Thymus (tissue), 11 donors: ENCODE data around the gene RNF214. TPM values are rescaled to one million over a fixed set of nuclear protein-coding genes. Genes with fewer than 3 reads are reported as not detected.
"Not testable (repeated sequence)": the region's sequence is repeated elsewhere in the genome, so short reads cannot be mapped to it uniquely, and the experiment has no call there.

ENCODE experiments used
- DNase-seq, 9 donors: peaks; one replicate each; pipeline ENCODE4 v3.0.0-alpha.2; 2013; ENCODE audit warnings: low spot score in 9 of 9, low read depth in 6 of 9, missing footprints in 1 of 9
- H3K27ac ChIP-seq, 2 donors: one replicate each; pipeline ENCODE4 v1.5.1; 2013; ENCODE audit warnings: control low read depth in 1 of 2, low read depth in 1 of 2, low read length in 1 of 2, mild to moderate bottlenecking in 1 of 2, moderate library complexity in 1 of 2
- H3K27me3 ChIP-seq, 2 donors: one replicate each; pipeline ENCODE4 v1.5.1; 2013; ENCODE audit warnings: low read length in 1 of 2; ENCODE audit not compliant: control insufficient read depth in 2 of 2, insufficient read depth in 1 of 2
- H3K36me3 ChIP-seq, 2 donors: one replicate each; pipeline ENCODE4 v1.5.1; 2013; ENCODE audit warnings: low read length in 1 of 2, mild to moderate bottlenecking in 1 of 2, moderate library complexity in 1 of 2; ENCODE audit not compliant: control insufficient read depth in 2 of 2, insufficient read depth in 2 of 2
- H3K4me1 ChIP-seq, 2 donors: one replicate each; pipeline ENCODE4 v1.5.1; 2013; ENCODE audit warnings: low read length in 2 of 2; ENCODE audit not compliant: control insufficient read depth in 2 of 2, insufficient read depth in 2 of 2
- H3K4me3 ChIP-seq, 2 donors: one replicate each; pipeline ENCODE4 v1.5.1; 2013; ENCODE audit warnings: low read length in 2 of 2, control low read depth in 1 of 2, mild to moderate bottlenecking in 1 of 2
- H3K9me3 ChIP-seq, 2 donors: one replicate each; pipeline ENCODE4 v1.5.1; 2013; ENCODE audit warnings: low read length in 1 of 2, mild to moderate bottlenecking in 1 of 2; ENCODE audit not compliant: control insufficient read depth in 2 of 2, insufficient read depth in 1 of 2
- WGBS: extraction: QIAGEN DNeasy Blood & Tissue Kit; methylation state at CpG from one replicate; pipeline ENCODE4 v1.1.7; 2013; 5-methylcytosine and 5-hydroxymethylcytosine counted together
- polyA plus RNA-seq: library from polyadenylated mRNA; stranded (reverse); fragments of 200-250 nt; gene quantifications from one replicate; pipeline ENCODE4 v1.2.3, GENCODE V29; 2013
- total RNA-seq: library from RNA; stranded (reverse); fragments of 120-200 nt; gene quantifications from one replicate; pipeline ENCODE4 v1.2.4, GENCODE V29; 2013
- donor health status: healthy.

RNF214 gene
- total and polyA plus RNA-seq, 2 donors, result 7.1 to 12.0 TPM

DNA sequence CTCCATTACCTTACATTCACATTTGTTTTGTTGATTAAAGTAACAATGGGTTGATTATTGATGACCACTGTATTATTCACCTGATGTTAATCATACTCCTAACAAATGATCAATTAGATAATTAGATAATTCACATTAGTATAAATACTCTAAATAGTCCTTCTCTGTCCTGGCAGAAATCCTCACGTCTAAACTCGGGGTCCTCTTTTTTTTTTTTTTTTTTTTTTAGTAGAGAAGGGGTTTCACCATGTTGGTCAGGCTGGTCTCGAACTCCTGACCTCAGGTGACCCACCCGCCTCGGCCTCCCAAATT is 94.7 kb downstream of the RNF214 start:
- DNase-seq, H3K36me3 ChIP-seq, H3K9me3 ChIP-seq, H3K27ac ChIP-seq, H3K27me3 ChIP-seq: not testable (repeated sequence)
- Histone ChIP-seq H3K4me1 (peaks cover 7 to 12% of the 10 kb centered on the region in 2 donors), H3K4me3 (peak overlapping the region; percentile 74 to 87)
- 20% methylated on average over 5 of the region's 5 CpGs for WGBS

DNA sequence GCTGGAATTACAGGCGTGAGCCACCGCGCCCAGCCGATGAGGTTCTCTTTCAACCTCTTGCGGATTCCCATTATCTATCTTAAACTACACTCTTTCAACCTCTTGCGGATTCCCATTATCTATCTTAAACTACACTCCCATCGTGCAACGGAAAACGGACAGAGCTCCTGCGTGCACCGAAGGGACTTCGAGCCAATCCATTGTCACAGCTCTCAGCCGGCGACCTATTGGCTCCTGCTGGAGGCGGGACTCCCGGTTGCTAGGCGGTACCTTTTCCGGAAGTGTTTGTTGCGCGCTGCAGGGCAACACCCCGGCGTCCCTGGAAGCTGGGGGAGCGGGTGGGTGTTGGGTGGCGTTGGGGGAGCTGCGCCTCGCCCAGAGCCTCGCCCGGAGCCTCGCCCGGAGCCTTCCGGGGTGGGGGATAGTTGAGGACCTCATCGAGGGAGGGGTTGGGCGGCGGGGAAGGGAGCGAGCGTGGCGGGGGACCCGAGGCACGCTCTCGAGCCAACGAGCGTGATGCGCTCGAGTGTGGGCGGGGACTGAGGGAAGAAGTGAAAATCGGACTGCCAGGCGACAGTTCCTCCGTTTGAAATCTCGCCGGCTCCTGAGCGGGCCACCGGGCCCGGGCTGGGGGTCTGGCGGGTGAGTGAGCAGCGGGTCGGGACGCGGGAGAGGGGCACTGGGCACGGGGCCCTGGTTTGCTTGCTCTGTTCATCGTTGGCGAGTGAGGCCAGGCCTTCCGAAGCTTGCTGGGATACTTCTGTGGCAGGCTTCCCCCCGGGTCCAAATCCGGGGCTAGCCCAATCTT is 95.3 kb downstream of the RNF214 start, which contains the start of gene CEP164:
Gene CEP164, plus strand, starts transcription at position 288 of the 808 bp plus-strand sequence. CDS start 10,733 bp downstream, outside the sequence.
- under 1% methylated on average over 64 of the region's 64 CpGs for WGBS
- H3K36me3 ChIP-seq, result no peaks in the 10 kb centered on the region
- H3K4me1 ChIP-seq, result peaks cover 7 to 12% of the 10 kb centered on the region in 2 donors
- H3K27me3 ChIP-seq, result no peaks in the 10 kb centered on the region
- H3K9me3 ChIP-seq, result no peaks in the 10 kb centered on the region
- peak within 1 kb of the TSS; percentile 74 to 87 for H3K4me3 ChIP-seq
- peak within 1 kb of the TSS; percentile 82 to 94 for H3K27ac ChIP-seq
- peak; percentile 88 to 97 (median 91) for DNase-seq

DNA sequence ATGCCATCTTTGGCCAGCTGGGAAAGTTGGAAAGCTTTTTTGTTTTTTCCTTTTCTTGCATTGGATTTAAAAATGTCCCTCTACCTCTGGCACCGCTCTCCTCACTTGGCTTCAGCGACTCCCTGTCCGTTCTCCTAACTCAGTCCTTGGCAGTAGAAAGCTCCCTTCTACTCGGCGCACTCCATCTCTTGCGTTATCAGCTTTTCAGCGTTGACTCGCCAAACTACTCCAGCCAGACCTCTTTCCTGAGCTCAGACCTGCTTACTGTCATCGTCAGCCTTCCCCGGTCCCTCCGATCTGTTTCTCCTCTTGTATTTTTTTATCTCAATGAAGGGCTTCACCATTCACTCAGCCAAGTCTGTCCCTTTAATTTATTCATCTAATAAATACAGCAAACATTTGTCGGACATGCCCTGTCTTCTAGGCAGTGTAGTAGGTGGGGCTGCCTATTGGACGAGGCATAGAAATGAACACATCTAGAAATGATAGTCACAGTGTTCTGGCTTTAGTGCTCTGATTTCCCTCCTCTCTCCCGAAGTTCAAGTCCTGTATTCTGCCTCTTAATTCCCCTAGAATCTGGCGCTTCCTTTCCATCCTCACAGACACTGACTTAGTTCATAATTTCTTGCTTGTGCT is 96.0 kb downstream of the RNF214 start:
- Histone ChIP-seq H3K27me3 (no peaks in the 10 kb centered on the region), H3K4me1 (peaks cover 7 to 12% of the 10 kb centered on the region in 2 donors), H3K36me3 (no peaks in the 10 kb centered on the region), H3K9me3 (no peaks in the 10 kb centered on the region), H3K4me3 (peak overlapping the region; percentile 74 to 87), H3K27ac (peak overlapping the region; percentile 82 to 94)
- peak in 2 of 9 donors; percentile 15 to 24 for DNase-seq
- WGBS, result 19% methylated on average over 15 of the region's 15 CpGs

DNA sequence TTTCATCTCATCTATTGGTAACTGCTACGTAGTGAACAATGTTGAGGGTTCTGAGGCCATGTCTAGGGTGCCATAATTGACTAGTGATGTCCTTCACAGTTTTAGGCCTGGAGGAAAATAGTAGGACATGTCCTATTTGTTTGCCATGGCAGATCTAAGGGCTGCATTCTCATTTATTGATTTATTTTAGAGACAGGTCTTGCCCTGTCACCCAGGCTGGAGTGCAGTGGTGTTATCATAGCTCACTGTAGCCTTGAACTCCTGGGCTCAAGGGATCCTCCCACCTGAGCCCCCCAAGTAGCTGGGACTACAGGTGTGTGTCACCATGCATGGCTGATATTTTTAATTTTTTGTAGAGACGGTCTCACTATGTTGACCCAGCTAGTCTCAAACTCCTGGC is 100.4 kb downstream of the RNF214 start:
- 77% methylated on average over 2 of the region's 2 CpGs for WGBS

DNA sequence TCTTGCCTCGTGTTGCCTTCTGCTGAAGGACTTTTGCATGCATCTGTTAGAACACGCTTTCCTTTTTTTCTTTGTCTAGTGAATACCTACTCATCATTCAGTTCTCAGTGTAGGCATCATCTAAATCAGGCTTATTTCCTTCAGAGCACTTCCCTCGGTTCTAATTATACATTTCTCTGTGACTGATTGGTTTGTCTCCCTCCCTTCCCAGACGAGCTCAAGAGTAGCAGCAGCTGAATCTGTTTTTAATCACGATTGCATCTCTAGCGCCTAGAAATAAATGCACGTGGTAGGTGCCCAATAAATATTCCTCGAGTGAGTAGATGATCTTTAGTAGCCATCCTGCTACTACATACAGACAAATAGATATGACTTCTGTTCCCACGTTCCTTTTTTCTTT is 101.4 kb downstream of the RNF214 start:
- no peak overlapping the region for H3K27ac ChIP-seq
- no peaks in the 10 kb centered on the region for H3K9me3 ChIP-seq
- H3K36me3 ChIP-seq, result peaks cover 3 to 5% of the 10 kb centered on the region in 2 donors
- H3K4me1 ChIP-seq, result peaks cover 8 to 11% of the 10 kb centered on the region in 2 donors
- H3K27me3 ChIP-seq, result no peaks in the 10 kb centered on the region
- 96% methylated on average over 9 of the region's 9 CpGs for WGBS
- DNase-seq, result no peak
- no peak overlapping the region for H3K4me3 ChIP-seq

More for the DNA sequence above, 100.4 kb downstream of the RNF214 start:
- Histone ChIP-seq H3K9me3 (no peaks in the 10 kb centered on the region), H3K36me3 (peaks cover 3% of the 10 kb centered on the region in 2 donors), H3K27me3 (no peaks in the 10 kb centered on the region), H3K4me1 (peaks cover 11 to 12% of the 10 kb centered on the region in 2 donors), H3K27ac (no peak overlapping the region), H3K4me3 (no peak overlapping the region)
- DNase-seq, result no peak

DNA sequence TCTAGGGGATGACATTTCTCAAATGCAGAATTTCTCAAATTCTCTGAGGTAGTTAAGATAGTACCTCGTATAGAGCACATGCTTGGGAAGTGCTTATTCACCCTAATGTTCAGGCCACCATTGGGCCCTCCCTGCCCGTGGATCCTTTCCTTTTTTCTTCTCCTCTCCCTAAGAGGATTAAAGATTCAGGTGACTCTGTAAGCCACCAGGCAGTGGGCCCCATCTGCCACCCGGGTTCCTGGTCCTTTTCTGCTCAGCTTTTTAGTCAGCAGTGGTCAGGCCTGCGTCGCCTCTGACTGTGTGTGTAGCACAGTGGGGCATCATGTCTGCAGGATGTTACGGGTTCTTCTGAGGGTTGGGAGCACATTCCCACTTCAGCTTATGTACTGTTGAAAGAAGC is 102.4 kb downstream of the RNF214 start:
- Histone ChIP-seq H3K4me1 (peaks cover 3 to 10% of the 10 kb centered on the region in 2 donors), H3K4me3 (no peak overlapping the region), H3K27me3 (no peaks in the 10 kb centered on the region), H3K27ac (no peak overlapping the region), H3K36me3 (peaks cover 3 to 6% of the 10 kb centered on the region in 2 donors), H3K9me3 (no peaks in the 10 kb centered on the region)
- no peak for DNase-seq
- 97% methylated on average over 6 of the region's 6 CpGs for WGBS

DNA sequence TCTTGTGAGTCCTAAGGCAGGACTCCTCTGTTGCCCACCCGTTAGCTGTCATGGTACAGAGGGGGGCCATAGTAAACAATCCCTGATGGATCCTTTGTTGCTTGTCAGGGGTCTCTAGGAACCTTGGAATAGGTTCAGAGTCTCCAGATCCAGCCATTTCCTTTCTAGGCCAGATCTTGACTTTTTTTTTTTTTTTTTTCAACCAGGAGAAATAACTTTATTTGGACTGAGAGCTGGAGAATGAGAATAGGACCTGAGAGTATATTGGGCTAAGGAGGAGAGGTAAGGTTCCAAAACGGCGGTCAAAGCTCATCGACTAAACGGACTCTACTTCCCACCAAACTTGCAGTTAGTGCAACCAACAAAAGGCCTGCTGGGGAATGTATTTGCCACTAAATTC is 102.9 kb downstream of the RNF214 start:
- no peak overlapping the region for H3K4me3 ChIP-seq
- H3K4me1 ChIP-seq, result peaks cover 3 to 10% of the 10 kb centered on the region in 2 donors
- no peak for DNase-seq
- H3K9me3 ChIP-seq, result no peaks in the 10 kb centered on the region
- WGBS, result 85% methylated on average over 5 of the region's 5 CpGs
- peaks cover 7% of the 10 kb centered on the region in 2 donors for H3K36me3 ChIP-seq
- no peak overlapping the region for H3K27ac ChIP-seq
- H3K27me3 ChIP-seq, result no peaks in the 10 kb centered on the region

Other genes with a start within 250 kb of the RNF214 start
- 10.3 TPM for gene SIK3, start 134.2 kb upstream of the RNF214 start, total RNA-seq
- 12.2 TPM for gene SIK3, start 134.2 kb upstream of the RNF214 start, polyA plus RNA-seq
- 41.9 TPM for gene PAFAH1B2, start 88.4 kb upstream of the RNF214 start, total RNA-seq
- gene PAFAH1B2, start 88.4 kb upstream of the RNF214 start, polyA plus RNA-seq, result 35.2 TPM
- gene SIDT2, start 53.9 kb upstream of the RNF214 start, total RNA-seq, result 5.1 TPM
- gene SIDT2, start 53.9 kb upstream of the RNF214 start, polyA plus RNA-seq, result 22.5 TPM
- 11.5 TPM for gene TAGLN, start 33.3 kb upstream of the RNF214 start, total RNA-seq
- 906 TPM for gene TAGLN, start 33.3 kb upstream of the RNF214 start, polyA plus RNA-seq
- gene PCSK7, start 598 bp upstream of the RNF214 start, total RNA-seq, result 25.4 TPM
- 57.8 TPM for gene PCSK7, start 598 bp upstream of the RNF214 start, polyA plus RNA-seq
- 1.8 TPM for gene BACE1-AS, start 58.7 kb downstream of the RNF214 start, total RNA-seq
- 6.7 TPM for gene BACE1-AS, start 58.7 kb downstream of the RNF214 start, polyA plus RNA-seq
- gene BACE1, start 83.6 kb downstream of the RNF214 start, total RNA-seq, result 1.7 TPM
- gene BACE1, start 83.6 kb downstream of the RNF214 start, polyA plus RNA-seq, result 4.9 TPM
- 12.0 TPM for gene CEP164, start 95.2 kb downstream of the RNF214 start, total RNA-seq
- gene CEP164, start 95.2 kb downstream of the RNF214 start, polyA plus RNA-seq, result 24.8 TPM